Stimulated activated CD8-positive, alpha-beta memory T cell treated with anti-CD3 and anti-CD28 coated beads, Interleukin-12 subunit alpha, Interleukin-12 subunit beta, amount 100 ng/mL, for 4 hours (primary cell): ENCODE results near the gene VIT.

Source experiments
- DNase-seq: peaks from one replicate; pipeline ENCODE4 v3.0.0-alpha.2; 2020; ENCODE audit warnings: low read depth

VIT gene

GRCh38 chr2:36710858-36711515, 14.5 kb downstream of the VIT start:
- no peak for DNase-seq

- DNase-seq: no peak
These were observed 15.3 kb downstream of the VIT start for GRCh38 chr2:36711741-36712314.

GRCh38 chr2:36713310-36713709, 16.8 kb downstream of the VIT start:
- DNase-seq: no peak

GRCh38 chr2:36716111-36716510, 19.6 kb downstream of the VIT start:
- no peak for DNase-seq

GRCh38 chr2:36717603-36718266, 21.2 kb downstream of the VIT start:
- no peak for DNase-seq

- DNase-seq: no peak
These were observed 31.0 kb downstream of the VIT start for GRCh38 chr2:36727550-36727949.

GRCh38 chr2:36729067-36729466, 32.6 kb downstream of the VIT start:
- no peak for DNase-seq

- DNase-seq: no peak
These were observed 35.6 kb downstream of the VIT start for GRCh38 chr2:36731941-36732672.

- DNase-seq: no peak
These were observed 36.1 kb downstream of the VIT start for GRCh38 chr2:36732673-36733036.

GRCh38 chr2:36733215-36733614, 36.7 kb downstream of the VIT start:
- DNase-seq: no peak

GRCh38 chr2:36734304-36734703, 37.8 kb downstream of the VIT start:
- no peak for DNase-seq

GRCh38 chr2:36737131-36737750, 40.7 kb downstream of the VIT start:
- no peak for DNase-seq

GRCh38 chr2:36740061-36740460, 43.6 kb downstream of the VIT start:
- no peak for DNase-seq

GRCh38 chr2:36741188-36741837, 44.8 kb downstream of the VIT start:
- DNase-seq: no peak

- no peak for DNase-seq
These were observed 47.4 kb downstream of the VIT start for GRCh38 chr2:36743954-36744353.

GRCh38 chr2:36748166-36748565, 51.7 kb downstream of the VIT start:
- DNase-seq: no peak

GRCh38 chr2:36750101-36750500, 53.6 kb downstream of the VIT start:
- no peak for DNase-seq

GRCh38 chr2:36753706-36754221, 57.3 kb downstream of the VIT start:
- DNase-seq: no peak

- DNase-seq: no peak
These were observed 58.1 kb downstream of the VIT start for GRCh38 chr2:36754578-36754977.

GRCh38 chr2:36756438-36756837, 59.9 kb downstream of the VIT start:
- DNase-seq: no peak

- DNase-seq: no peak
These were observed 66.4 kb downstream of the VIT start for GRCh38 chr2:36762764-36763490.
